B cell (primary cell): ENCODE results near the gene COMMD1.

Experiments
- EZH2 ChIP-seq: IDR thresholded peaks from 2 replicates; pipeline ENCODE4 v1.6.1; 2012; ENCODE audit warnings: borderline replicate concordance, low read depth, mild to moderate bottlenecking, moderate library complexity, low read length; ENCODE audit not compliant: insufficient read depth, poor library complexity, severe bottlenecking
- TF ChIP-seq, protein P1 (sequence below): fragments of 200-600 bp; IDR thresholded peaks from one replicate; pipeline ENCODE4 v1.8.0; 2022; ENCODE audit warnings: antibody characterized with exemption, mild to moderate bottlenecking

- TF ChIP-seq, protein P1, sequence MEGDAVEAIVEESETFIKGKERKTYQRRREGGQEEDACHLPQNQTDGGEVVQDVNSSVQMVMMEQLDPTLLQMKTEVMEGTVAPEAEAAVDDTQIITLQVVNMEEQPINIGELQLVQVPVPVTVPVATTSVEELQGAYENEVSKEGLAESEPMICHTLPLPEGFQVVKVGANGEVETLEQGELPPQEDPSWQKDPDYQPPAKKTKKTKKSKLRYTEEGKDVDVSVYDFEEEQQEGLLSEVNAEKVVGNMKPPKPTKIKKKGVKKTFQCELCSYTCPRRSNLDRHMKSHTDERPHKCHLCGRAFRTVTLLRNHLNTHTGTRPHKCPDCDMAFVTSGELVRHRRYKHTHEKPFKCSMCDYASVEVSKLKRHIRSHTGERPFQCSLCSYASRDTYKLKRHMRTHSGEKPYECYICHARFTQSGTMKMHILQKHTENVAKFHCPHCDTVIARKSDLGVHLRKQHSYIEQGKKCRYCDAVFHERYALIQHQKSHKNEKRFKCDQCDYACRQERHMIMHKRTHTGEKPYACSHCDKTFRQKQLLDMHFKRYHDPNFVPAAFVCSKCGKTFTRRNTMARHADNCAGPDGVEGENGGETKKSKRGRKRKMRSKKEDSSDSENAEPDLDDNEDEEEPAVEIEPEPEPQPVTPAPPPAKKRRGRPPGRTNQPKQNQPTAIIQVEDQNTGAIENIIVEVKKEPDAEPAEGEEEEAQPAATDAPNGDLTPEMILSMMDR = no peak
- TF ChIP-seq EZH2 = no peak
These were observed 29.1 kb upstream of the COMMD1 start for GRCh38 chr2:61876400-61876799.
